Adrenal gland (tissue), 12 donors: ENCODE data around the gene PLEKHM2. TPM values are rescaled to one million over a fixed set of nuclear protein-coding genes. Genes with fewer than 3 reads are reported as not detected.
"Not testable (repeated sequence)": the region's sequence is repeated elsewhere in the genome, so short reads cannot be mapped to it uniquely, and the experiment has no call there.

Experiments
- DNase-seq, 7 donors: peaks; one replicate each; pipeline ENCODE4 v3.0.0-alpha.2; 2019 to 2020
- H3K27ac ChIP-seq, 5 donors: fragments of 200-600 bp; sonication (generic) in 4 of 5; 1 replicate in 3 of 5; 2 replicates in 2 of 5; pipeline versions ENCODE4 v1.5.1 to v1.8.0; 2016 to 2020; ENCODE audit warnings: mild to moderate bottlenecking in 1 of 5
- H3K27me3 ChIP-seq: fragments of 200-600 bp; 2 replicates; pipeline ENCODE4 v1.8.0; 2021
- H3K36me3 ChIP-seq, 2 donors: fragments of 200-600 bp; replicated peaks in 1 of 2; 1 replicate in 1 of 2; 2 replicates in 1 of 2; pipeline versions ENCODE4 v1.5.1 to v1.8.0; 2018 to 2022
- H3K4me1 ChIP-seq, 2 donors: fragments of 200-600 bp; replicated peaks in 1 of 2; 1 replicate in 1 of 2; 2 replicates in 1 of 2; pipeline versions ENCODE4 v1.5.1 to v1.8.0; 2018 to 2021
- H3K4me3 ChIP-seq, 4 donors: fragments of 200-600 bp; sonication (generic) in 3 of 4; one replicate each; pipeline ENCODE4 v1.5.1; 2016 to 2018
- H3K9me3 ChIP-seq, 3 donors: fragments of 200-600 bp; sonication (generic) in 1 of 3; replicated peaks in 1 of 3; 1 replicate in 2 of 3; 2 replicates in 1 of 3; pipeline versions ENCODE4 v1.5.1 to v1.8.0; 2016 to 2021
- CTCF ChIP-seq, 6 experiments: fragments of 450-650 bp in 4 of 6; fragments of 200-600 bp in 2 of 6; sonication (generic) in 1 of 6; IDR thresholded peaks; 1 replicate in 5 of 6; 2 replicates in 1 of 6; pipeline versions ENCODE4 v1.5.1 to v1.8.0; 2016 to 2021; ENCODE audit warnings: antibody characterized with exemption in 6 of 6, mild to moderate bottlenecking in 2 of 6, moderate library complexity in 1 of 6
- POLR2A ChIP-seq, 2 donors: fragments of 450-650 bp; IDR thresholded peaks; one replicate each; pipeline ENCODE4 v1.6.1; 2017; ENCODE audit warnings: antibody characterized with exemption in 2 of 2, mild to moderate bottlenecking in 2 of 2, moderate library complexity in 1 of 2
- WGBS, 4 donors: extraction: QIAGEN DNeasy Blood & Tissue Kit in 2 of 4; methylation state at CpG; one replicate each; pipeline versions ENCODE4 v1.1.5 to v1.1.7; 2013 to 2017; 5-methylcytosine and 5-hydroxymethylcytosine counted together
- intact Hi-C, 2 donors: fragments of 100-400 bp; cut with DNase I; formaldehyde crosslinking; loops; one replicate each; pipeline versions ENCODE4 v1.14.1 to v1.15.0; 2022 to 2023
- polyA plus RNA-seq, 3 donors: library from polyadenylated mRNA; stranded (reverse); fragments of 200-250 nt in 2 of 3; fragments of 350-450 nt in 1 of 3; fragmentation: Illumina TruSeq in 1 of 3; extraction: RNeasy Lipid Tissue Mini Kit (QIAGEN cat#74804) in 1 of 3; gene quantifications; one replicate each; pipeline ENCODE4 v1.2.3, GENCODE V29; 2013 to 2014
- total RNA-seq, 9 donors: library from RNA; depleted of rRNA in 4 of 9; stranded (reverse); fragments of >200 nt in 4 of 9; fragments of 120-200 nt in 1 of 9; fragmentation: NEBNext Ultra II Directional in 1 of 9; extraction: Animal tissue kit (Norgen Biotek cat#: 25700) in 1 of 9; gene quantifications; one replicate each; pipeline versions ENCODE4 v1.1.0 to v1.2.4, GENCODE V29; 2013 to 2023
- donor health status: healthy with polysubstance abuse.
- donor health status: Bipolar disorder and iron deficiency.
- donor health status: DM: yes; HTN: yes; CAD: no.
- donor health status: DM: no; HTN: no; CAD: no.
- donor health status: DM: no; HTN: no; CAD: no.
- donor health status: DM: yes; HTN: yes; CAD: no.

PLEKHM2 gene
- total and polyA plus RNA-seq, 12 donors: 25.8 to 103 (median 70.1) TPM

DNA sequence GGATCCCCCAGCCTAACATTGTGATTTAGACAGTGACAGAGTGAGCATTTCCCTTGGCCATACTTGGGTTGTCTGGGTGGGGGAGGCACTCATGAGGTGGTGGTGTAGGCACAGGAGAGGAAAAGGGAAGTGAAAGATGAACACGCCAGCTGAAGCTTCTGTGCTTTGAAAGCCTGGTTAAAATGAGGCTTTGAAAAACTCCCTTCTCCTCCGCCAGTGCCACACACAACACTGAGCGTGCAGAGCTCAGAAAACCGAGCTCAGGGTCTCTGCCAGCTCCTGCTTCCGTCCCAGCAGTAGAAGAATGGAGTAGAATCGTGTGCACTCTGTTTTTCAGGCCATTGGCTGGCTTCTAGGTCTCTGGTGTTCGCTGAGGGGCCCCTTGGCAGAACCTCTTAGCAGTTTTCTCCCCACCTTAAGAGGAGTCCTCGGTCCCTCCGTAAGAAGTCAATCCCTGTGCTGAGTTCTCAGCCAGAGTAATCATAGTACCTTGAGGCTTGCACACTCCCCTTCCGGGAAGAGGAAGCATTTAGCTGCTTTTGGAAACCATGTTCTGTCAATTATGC lies 12.9 kb downstream of the PLEKHM2 start:
- Histone ChIP-seq H3K4me3 (no peak overlapping the region), H3K9me3 (no peaks in the 10 kb centered on the region), H3K27ac (peak overlapping the region in 3 of 5 donors; percentile 24 to 71 (median 63)), H3K36me3 (peaks cover 0 to 6% of the 10 kb centered on the region in 2 donors), H3K27me3 (no peaks in the 10 kb centered on the region), H3K4me1 (peaks cover 0 to 34% of the 10 kb centered on the region in 2 donors)
- intact Hi-C loops: no loop called here
- DNase-seq: peak in 1 of 7 donors; percentile 51
- TF ChIP-seq CTCF (IDR thresholded peaks at IDR 0.05) (no peak), POLR2A (IDR thresholded peaks at IDR 0.05) (no peak)
- WGBS, 4 donors: 49 to 71% (median 59%) methylated on average over 10 of the region's 10 CpGs

DNA sequence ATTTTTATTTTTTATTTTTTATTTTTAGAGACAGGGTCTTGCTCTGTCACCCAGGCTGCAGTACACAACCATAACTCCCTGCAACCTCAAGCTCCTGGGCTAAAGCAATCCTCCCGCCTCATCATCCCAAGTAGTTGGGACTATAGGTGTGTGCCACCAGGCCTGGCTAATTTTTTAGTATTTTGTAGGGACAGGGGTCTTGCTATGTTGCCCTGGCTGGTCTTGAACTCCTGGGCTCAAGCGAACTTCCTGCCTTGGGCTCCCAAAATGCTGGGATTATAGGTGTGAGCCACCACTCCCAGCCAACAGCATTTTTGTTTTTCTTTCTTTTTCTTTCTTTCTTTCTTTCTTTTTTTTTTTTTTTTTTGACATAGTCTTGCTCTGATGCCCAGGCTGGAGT lies 14.1 kb downstream of the PLEKHM2 start:
- no peaks in the 10 kb centered on the region for H3K9me3 ChIP-seq
- H3K27me3 ChIP-seq: no peaks in the 10 kb centered on the region
- TF ChIP-seq CTCF (IDR thresholded peaks at IDR 0.05) (no peak), POLR2A (IDR thresholded peaks at IDR 0.05) (no peak)
- 90 to 100% (median 96%) methylated on average over 2 of the region's 2 CpGs for WGBS, 4 donors
- no peak overlapping the region for H3K27ac ChIP-seq
- no peak for DNase-seq
- peaks cover 5 to 39% of the 10 kb centered on the region in 2 donors for H3K4me1 ChIP-seq
- H3K36me3 ChIP-seq: peaks cover 0 to 6% of the 10 kb centered on the region in 2 donors
- no peak overlapping the region for H3K4me3 ChIP-seq
- intact Hi-C loops: no loop called here

DNA sequence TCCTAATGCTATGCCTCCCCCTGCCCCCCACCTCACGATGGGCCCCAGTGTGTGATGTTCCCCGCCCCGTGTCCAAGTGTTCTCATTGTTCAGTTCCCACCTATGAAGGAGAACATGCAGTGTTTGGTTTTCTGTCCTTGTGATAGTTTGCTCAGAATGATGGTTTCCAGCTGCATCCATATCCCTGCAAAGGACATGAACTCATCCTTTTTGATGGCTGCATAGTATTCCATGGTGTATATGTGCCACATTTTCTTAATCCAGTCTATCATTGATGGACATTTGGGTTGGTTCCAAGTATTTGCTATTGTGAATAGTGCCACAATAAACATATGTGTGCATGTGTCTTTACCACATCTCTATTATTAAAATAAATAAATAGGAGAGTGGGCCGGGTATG lies 15.2 kb downstream of the PLEKHM2 start:
- H3K4me3 ChIP-seq, H3K9me3 ChIP-seq, intact Hi-C loops, H3K36me3 ChIP-seq, H3K27ac ChIP-seq, H3K27me3 ChIP-seq, DNase-seq: not testable (repeated sequence)
- H3K4me1 ChIP-seq: peaks cover 16 to 50% of the 10 kb centered on the region in 2 donors
- WGBS, 4 donors: 93 to 97% (median 96%) methylated on average over 4 of the region's 4 CpGs

- H3K27me3 ChIP-seq: no peaks in the 10 kb centered on the region
- H3K4me1 ChIP-seq: peaks cover 21 to 56% of the 10 kb centered on the region in 2 donors
- H3K9me3 ChIP-seq: no peaks in the 10 kb centered on the region
- H3K4me3 ChIP-seq: no peak overlapping the region
- peaks cover 0 to 6% of the 10 kb centered on the region in 2 donors for H3K36me3 ChIP-seq
- H3K27ac ChIP-seq: peak overlapping the region in 2 of 5 donors; percentile 12 to 26
- TF ChIP-seq POLR2A (IDR thresholded peaks at IDR 0.05) (no peak), CTCF (IDR thresholded peaks at IDR 0.05) (no peak)
- DNase-seq: no peak
- intact Hi-C loops: no loop called here
- 77 to 84% (median 78%) methylated on average over 6 of the region's 6 CpGs for WGBS, 4 donors
Observed at GRCh38 chr1:15700508-15700907, 16.4 kb downstream of the PLEKHM2 start.

DNA sequence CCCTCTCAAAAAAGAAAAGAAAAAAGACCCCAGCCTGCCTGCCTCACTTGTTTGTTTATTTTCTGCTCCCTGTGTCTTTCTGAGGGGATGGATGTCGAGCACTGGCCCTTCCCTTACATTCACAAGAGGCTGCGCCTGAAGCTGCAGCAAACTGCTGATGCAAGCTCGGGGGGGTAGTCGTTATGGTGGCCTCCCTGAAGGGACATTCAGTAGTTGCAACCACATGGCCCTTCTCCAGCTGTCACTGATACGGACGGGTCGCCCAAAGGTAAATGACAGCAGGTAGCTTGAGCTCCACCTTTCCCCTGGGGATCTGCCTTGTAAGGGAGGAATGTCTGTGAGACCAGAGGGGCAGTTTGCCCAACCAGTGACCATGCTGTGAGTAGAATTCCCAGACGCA lies 17.7 kb downstream of the PLEKHM2 start:
- no peak for DNase-seq
- Histone ChIP-seq H3K27ac (peak overlapping the region in 2 of 5 donors; percentile 54 to 95), H3K4me3 (no peak overlapping the region), H3K36me3 (peaks cover 0 to 1% of the 10 kb centered on the region in 2 donors), H3K4me1 (peaks cover 21 to 56% of the 10 kb centered on the region in 2 donors), H3K9me3 (no peaks in the 10 kb centered on the region), H3K27me3 (no peaks in the 10 kb centered on the region)
- TF ChIP-seq POLR2A (IDR thresholded peaks at IDR 0.05) (no peak), CTCF (IDR thresholded peaks at IDR 0.05) (no peak)
- intact Hi-C loops: no loop called here
- 79 to 91% (median 86%) methylated on average over 4 to 8 of the region's 8 CpGs for WGBS, 4 donors
